CD14-positive monocyte (primary cell): ENCODE data around the gene TSHZ3. TPM values are rescaled to one million over a fixed set of nuclear protein-coding genes. Genes with fewer than 3 reads are reported as not detected.
A peak's percentile ranks its signal among the peaks of the same experiment; 100 is the strongest.

Source experiments
- DNase-seq, 3 donors: peaks; one replicate each; pipeline ENCODE4 v3.0.0-alpha.2; 2011 to 2022
- H2AFZ ChIP-seq: 2 replicates; pipeline ENCODE4 v1.6.0; 2012; ENCODE audit warnings: mild to moderate bottlenecking, low read depth, low read length, inconsistent platforms; ENCODE audit not compliant: insufficient read depth, poor library complexity, severe bottlenecking
- H3K27ac ChIP-seq, 2 donors: 1 replicate in 1 of 2; 2 replicates in 1 of 2; pipeline ENCODE4 v1.5.1; 2012 to 2013; ENCODE audit warnings: low read length in 2 of 2, control low read depth in 1 of 2, inconsistent platforms in 1 of 2, low read depth in 1 of 2, mild to moderate bottlenecking in 1 of 2
- H3K27me3 ChIP-seq, 2 donors: one replicate each; pipeline versions ENCODE4 v1.6.0 to v1.6.1; 2011 to 2013; ENCODE audit warnings: low read length in 2 of 2; ENCODE audit not compliant: control insufficient read depth in 2 of 2, insufficient read depth in 2 of 2
- H3K36me3 ChIP-seq, 2 donors: replicated peaks in 1 of 2; 1 replicate in 1 of 2; 2 replicates in 1 of 2; pipeline versions ENCODE4 v1.5.1 to v1.6.1; 2012 to 2013; ENCODE audit warnings: low read length in 2 of 2, control low read depth in 1 of 2, inconsistent platforms in 1 of 2, mild to moderate bottlenecking in 1 of 2; ENCODE audit not compliant: insufficient read depth in 2 of 2, control insufficient read depth in 1 of 2
- H3K4me1 ChIP-seq, 2 donors: 1 replicate in 1 of 2; 2 replicates in 1 of 2; pipeline versions ENCODE4 v1.5.1 to v1.6.1; 2012 to 2013; ENCODE audit warnings: low read length in 2 of 2, control low read depth in 1 of 2, inconsistent platforms in 1 of 2, mild to moderate bottlenecking in 1 of 2, moderate library complexity in 1 of 2; ENCODE audit not compliant: insufficient read depth in 2 of 2, control insufficient read depth in 1 of 2
- H3K4me2 ChIP-seq: replicated peaks from 2 replicates; pipeline ENCODE3; 2012; ENCODE audit warnings: low read length, moderate library complexity, mild to moderate bottlenecking; ENCODE audit not compliant: poor library complexity, severe bottlenecking; ENCODE audit errors: extremely low read depth
- H3K4me3 ChIP-seq, 3 experiments: fragments of 200-600 bp in 1 of 3; sonication (generic) in 1 of 3; replicated peaks in 1 of 3; 1 replicate in 2 of 3; 2 replicates in 1 of 3; pipeline ENCODE4 v1.5.1; 2011 to 2013; ENCODE audit warnings: low read length in 3 of 3, mild to moderate bottlenecking in 3 of 3, control low read depth in 2 of 3, low read depth in 2 of 3, inconsistent platforms in 1 of 3, moderate library complexity in 1 of 3
- H3K79me2 ChIP-seq: 2 replicates; pipeline ENCODE4 v1.6.0; 2012; ENCODE audit warnings: mild to moderate bottlenecking, control low read depth, inconsistent platforms, low read length, moderate library complexity; ENCODE audit not compliant: insufficient read depth
- H3K9ac ChIP-seq: 2 replicates; pipeline ENCODE4 v1.6.0; 2017; ENCODE audit warnings: low read length, mild to moderate bottlenecking; ENCODE audit not compliant: insufficient read depth, poor library complexity, severe bottlenecking
- H3K9me3 ChIP-seq, 2 donors: replicated peaks in 1 of 2; 1 replicate in 1 of 2; 2 replicates in 1 of 2; pipeline versions ENCODE4 v1.5.1 to v1.6.1; 2012 to 2013; ENCODE audit warnings: low read length in 2 of 2, control low read depth in 1 of 2; ENCODE audit not compliant: control insufficient read depth in 1 of 2, insufficient read depth in 1 of 2
- H4K20me1 ChIP-seq: 2 replicates; pipeline ENCODE4 v1.6.0; 2012; ENCODE audit warnings: mild to moderate bottlenecking, low read length, control low read depth, moderate library complexity; ENCODE audit not compliant: insufficient read depth
- H3K27ac Mint-ChIP-seq, 7 donors: one replicate each; pipeline ENCODE4 v1.8.0; 2020; ENCODE audit warnings: mild to moderate bottlenecking in 7 of 7, mixed read lengths in 7 of 7, moderate library complexity in 6 of 7, inconsistent platforms in 2 of 7
- H3K27me3 Mint-ChIP-seq, 3 donors: one replicate each; pipeline ENCODE4 v1.8.0; 2021 to 2022; ENCODE audit warnings: low read depth in 3 of 3, mild to moderate bottlenecking in 3 of 3, mixed read lengths in 3 of 3, moderate library complexity in 3 of 3, inconsistent platforms in 1 of 3
- H3K36me3 Mint-ChIP-seq, 2 donors: one replicate each; pipeline ENCODE4 v1.8.0; 2020; ENCODE audit warnings: mixed read lengths in 2 of 2, inconsistent platforms in 1 of 2, mild to moderate bottlenecking in 1 of 2
- H3K4me1 Mint-ChIP-seq: one replicate; pipeline ENCODE4 v1.8.0; 2020; ENCODE audit warnings: mild to moderate bottlenecking, mixed read lengths
- H3K4me3 Mint-ChIP-seq, 2 donors: one replicate each; pipeline ENCODE4 v1.8.0; 2020; ENCODE audit warnings: mild to moderate bottlenecking in 2 of 2, mixed read lengths in 2 of 2, moderate library complexity in 1 of 2
- H3K9me3 Mint-ChIP-seq, 7 donors: one replicate each; pipeline ENCODE4 v1.8.0; 2020 to 2022; ENCODE audit warnings: mixed read lengths in 7 of 7, mild to moderate bottlenecking in 6 of 7, moderate library complexity in 6 of 7, inconsistent platforms in 2 of 7
- CTCF ChIP-seq: fragments of 200-600 bp; IDR thresholded peaks from one replicate; pipeline ENCODE4 v1.8.0; 2022; ENCODE audit warnings: antibody characterized with exemption, mild to moderate bottlenecking
- WGBS: methylation state at CpG from one replicate; pipeline ENCODE4 v1.1.5; 2013; ENCODE audit warnings: missing lambda C conversion rate; ENCODE audit not compliant: insufficient coverage; 5-methylcytosine and 5-hydroxymethylcytosine counted together
- intact Hi-C, 2 donors: fragments of 100-400 bp; cut with micrococcal nuclease; formaldehyde crosslinking; loops; one replicate each; pipeline versions ENCODE4 v1.15.0 to v1.15.1; 2023
- polyA plus RNA-seq, 3 donors: library from polyadenylated mRNA; depleted of rRNA in 1 of 3; unstranded in 2 of 3; stranded (reverse) in 1 of 3; fragments of 300-500 nt in 2 of 3; fragments of >200 nt in 1 of 3; fragmentation: Illumina TruSeq in 2 of 3; gene quantifications; 1 replicate in 2 of 3; 2 replicates in 1 of 3; pipeline ENCODE4 v1.2.3, GENCODE V29; 2012 to 2021

Gene TSHZ3
- polyA plus RNA-seq, 3 donors = 2.3 to 5.8 (median 3.3) TPM

DNA sequence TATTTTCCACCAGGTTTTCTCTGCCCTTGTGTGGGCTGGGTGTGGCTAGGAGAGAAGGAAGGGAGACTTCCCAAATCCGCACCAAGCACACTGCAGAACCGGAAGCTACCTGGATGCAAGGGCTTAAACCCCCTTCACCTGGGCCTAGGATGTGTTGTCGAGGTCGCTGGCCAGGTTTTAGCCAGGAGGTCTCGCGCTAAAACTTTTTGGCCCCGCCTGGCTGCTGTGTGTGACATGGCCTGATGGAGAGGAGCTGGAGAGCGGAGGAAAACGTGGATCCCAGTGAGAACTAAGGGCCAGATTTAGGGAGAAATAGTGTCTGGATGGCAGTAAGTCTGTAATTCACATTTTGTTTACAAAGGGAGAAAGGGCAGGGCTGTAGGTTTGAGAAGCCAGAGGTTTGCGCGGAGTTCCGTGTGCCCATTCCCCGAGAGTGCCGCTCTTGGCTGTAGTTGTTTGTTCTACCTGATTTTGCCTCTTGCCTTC, 3.1 kb upstream of the TSHZ3 start:
- no peak for DNase-seq
- Histone ChIP-seq H3K9ac (no peak overlapping the region), H3K4me3 (peak overlapping the region in 1 of 3 experiments; percentile 94), H3K9me3 (peaks cover 2 to 37% of the 10 kb centered on the region in 2 donors), H3K79me2 (peaks cover 16% of the 10 kb centered on the region), H4K20me1 (peaks cover 60% of the 10 kb centered on the region), H3K4me2 (peak overlapping the region; percentile 98), H2AFZ (no peak overlapping the region), H3K36me3 (no peaks in the 10 kb centered on the region), H3K4me1 (peaks cover 50 to 53% of the 10 kb centered on the region in 2 donors), H3K27ac (no peak overlapping the region), H3K27me3 (peaks cover 50 to 63% of the 10 kb centered on the region in 2 donors)
- TF ChIP-seq CTCF = no peak
- Mint-ChIP-seq H3K4me1 (peaks cover 62% of the 10 kb centered on the region), H3K27me3 (peaks cover 61 to 80% (median 67%) of the 10 kb centered on the region in 3 donors), H3K27ac (no peak overlapping the region), H3K4me3 (peak overlapping the region; percentile 93 to 97), H3K9me3 (peaks cover 0 to 31% (median 17%) of the 10 kb centered on the region in 7 donors), H3K36me3 (peaks cover 14 to 25% of the 10 kb centered on the region in 2 donors)
- intact Hi-C loops = loop anchor here (5.0 to 10.0 kb wide), 5 partner anchors 40 to 1230 kb away; partner anchors contain the start of gene PDCD5 (in 1 of the 2)
- 20% methylated on average over 7 of the region's 14 CpGs for WGBS

GRCh38 chr19:31351855-31352195, 2.6 kb upstream of the TSHZ3 start:
- H2AFZ ChIP-seq = peak overlapping the region; percentile 84
- H3K79me2 ChIP-seq = peaks cover 19% of the 10 kb centered on the region
- peak overlapping the region; percentile 98 for H3K4me2 ChIP-seq
- no peak overlapping the region for H3K27ac ChIP-seq
- peaks cover 2 to 37% of the 10 kb centered on the region in 2 donors for H3K9me3 ChIP-seq
- peaks cover 56 to 78% (median 65%) of the 10 kb centered on the region in 3 donors for H3K27me3 Mint-ChIP-seq
- WGBS = 2% methylated on average over 28 of the region's 29 CpGs
- no peak for DNase-seq
- H3K9me3 Mint-ChIP-seq = peaks cover 0 to 31% (median 17%) of the 10 kb centered on the region in 7 donors
- H4K20me1 ChIP-seq = peaks cover 63% of the 10 kb centered on the region
- no peak overlapping the region for H3K9ac ChIP-seq
- H3K4me1 ChIP-seq = peaks cover 48 to 49% of the 10 kb centered on the region in 2 donors
- H3K4me3 ChIP-seq = peak overlapping the region; percentile 54 to 94 (median 75)
- peaks cover 16 to 28% of the 10 kb centered on the region in 2 donors for H3K36me3 Mint-ChIP-seq
- intact Hi-C loops = loop anchor here (5.0 to 10.0 kb wide), 5 partner anchors 40 to 1230 kb away; partner anchors contain the start of gene PDCD5 (in 1 of the 2)
- peak overlapping the region; percentile 93 to 97 for H3K4me3 Mint-ChIP-seq
- TF ChIP-seq CTCF = no peak
- H3K27me3 ChIP-seq = peaks cover 50 to 59% of the 10 kb centered on the region in 2 donors
- no peaks in the 10 kb centered on the region for H3K36me3 ChIP-seq
- no peak overlapping the region for H3K27ac Mint-ChIP-seq
- peaks cover 62% of the 10 kb centered on the region for H3K4me1 Mint-ChIP-seq
